Esophagus muscularis mucosa (tissue), 4 donors: ENCODE measurements around the gene WDR4. TPM values are rescaled to one million over a fixed set of nuclear protein-coding genes. Genes with fewer than 3 reads are reported as not detected.
"Not testable (repeated sequence)": the region's sequence is repeated elsewhere in the genome, so short reads cannot be mapped to it uniquely, and the experiment has no call there.

Experiments
- DNase-seq: peaks from one replicate; pipeline ENCODE4 v3.0.0-alpha.2; 2017; ENCODE audit errors: extremely low spot score
- H3K27ac ChIP-seq, 4 donors: fragments of 200-600 bp; sonication (generic); replicated peaks in 1 of 4; 1 replicate in 3 of 4; 2 replicates in 1 of 4; pipeline ENCODE4 v1.5.1; 2016 to 2019; ENCODE audit warnings: mild to moderate bottlenecking in 1 of 4
- H3K27me3 ChIP-seq, 4 donors: fragments of 200-600 bp; sonication (generic); one replicate each; pipeline versions ENCODE4 v1.5.1 to v1.6.0; 2016 to 2019
- H3K36me3 ChIP-seq, 4 donors: fragments of 200-600 bp; sonication (generic); one replicate each; pipeline ENCODE4 v1.5.1; 2016 to 2019
- H3K4me1 ChIP-seq, 4 donors: fragments of 200-600 bp; sonication (generic); one replicate each; pipeline ENCODE4 v1.5.1; 2016 to 2019
- H3K4me3 ChIP-seq, 4 donors: fragments of 200-600 bp; sonication (generic); 1 replicate in 2 of 4; 2 replicates in 2 of 4; pipeline ENCODE4 v1.5.1; 2016 to 2019; ENCODE audit warnings: mild to moderate bottlenecking in 4 of 4, moderate library complexity in 1 of 4
- H3K9me3 ChIP-seq, 4 donors: fragments of 200-600 bp; sonication (generic); 1 replicate in 3 of 4; 2 replicates in 1 of 4; pipeline ENCODE4 v1.5.1; 2016 to 2019
- CTCF ChIP-seq, 3 experiments: fragments of 200-600 bp in 2 of 3; fragments of 450-650 bp in 1 of 3; sonication (generic) in 2 of 3; IDR thresholded peaks; one replicate each; pipeline ENCODE4 v1.5.1; 2017 to 2019; ENCODE audit warnings: antibody characterized with exemption in 3 of 3, mild to moderate bottlenecking in 2 of 3, moderate library complexity in 1 of 3
- EP300 ChIP-seq: sonication (generic); formaldehyde crosslinking; IDR thresholded peaks from one replicate; pipeline ENCODE4 v1.6.1; 2017; ENCODE audit warnings: antibody characterized with exemption
- POLR2A ChIP-seq: fragments of 450-650 bp; IDR thresholded peaks from one replicate; pipeline ENCODE4 v1.6.1; 2017; ENCODE audit warnings: antibody characterized with exemption, moderate library complexity, mild to moderate bottlenecking, low read depth
- POLR2AphosphoS5 ChIP-seq, 2 donors: sonication (generic); formaldehyde crosslinking; IDR thresholded peaks; one replicate each; pipeline ENCODE4 v1.6.1; 2017; ENCODE audit warnings: antibody characterized with exemption in 2 of 2
- WGBS: methylation state at CpG from one replicate; pipeline ENCODE4 v1.1.5; 2018; 5-methylcytosine and 5-hydroxymethylcytosine counted together
- intact Hi-C: fragments of 100-400 bp; cut with DNase I; formaldehyde crosslinking; loops from one replicate; pipeline ENCODE4 v1.15.1; 2023
- total RNA-seq, 4 donors: library from RNA; depleted of rRNA; stranded (reverse); fragments of >200 nt; gene quantifications; one replicate each; pipeline versions ENCODE4 v1.1.0 to v1.2.1, GENCODE V29; 2016

The WDR4 gene
- 10 to 100 TPM in 1 of 4 donors, 1 to 10 TPM in 3; 5.8 to 10.1 (median 7.0) TPM for total RNA-seq

GRCh38 chr21:42878993-42879787 is at the start of gene WDR4:
Gene WDR4, minus strand, starts transcription at chr21:42879539. Its CDS starts 44 bp downstream, at chr21:42879495.
- 0% methylated on average over 9 of the region's 80 CpGs for WGBS
- Histone ChIP-seq H3K27ac (peak within 1 kb of the TSS; percentile 74 to 98 (median 88)), H3K4me1 (peaks cover 11 to 25% (median 22%) of the 10 kb centered on the region in 4 donors), H3K4me3 (peak within 1 kb of the TSS; percentile 73 to 98 (median 92)), H3K9me3 (no peaks in the 10 kb centered on the region), H3K27me3 (no peaks in the 10 kb centered on the region), H3K36me3 (peaks cover 0 to 24% (median 18%) of the 10 kb centered on the region in 4 donors)
- TF ChIP-seq CTCF (IDR thresholded peaks at IDR 0.05): peak in 1 of 3 experiments; percentile 23
- no peak for TF ChIP-seq EP300
- TF ChIP-seq POLR2A: peak; percentile 13
- peak; percentile 97 to 99 for TF ChIP-seq POLR2AphosphoS5 (IDR thresholded peaks at IDR 0.05)
- peak; percentile 99 for DNase-seq
- intact Hi-C loops: no loop called here

- not testable (repeated sequence) for DNase-seq, H3K27ac ChIP-seq, H3K4me3 ChIP-seq, H3K9me3 ChIP-seq, H3K27me3 ChIP-seq, H3K36me3 ChIP-seq
- whole genome bisulfite sequencing: 90% methylated on average over 21 of the region's 23 CpGs
- intact Hi-C loops: loop anchor here (10.0 kb wide), 1 partner anchor 47 kb away; the partner anchor contains the start of gene PKNOX1
- peaks cover 4 to 14% (median 11%) of the 10 kb centered on the region in 4 donors for H3K4me1 ChIP-seq
These were observed 48.3 kb upstream of the WDR4 start for GRCh38 chr21:42927474-42928200.

- Histone ChIP-seq H3K4me3 (no peak within 1 kb of the TSS), H3K9me3 (no peaks in the 10 kb centered on the region), H3K27me3 (no peaks in the 10 kb centered on the region), H3K27ac (no peak within 1 kb of the TSS), H3K36me3 (no peaks in the 10 kb centered on the region), H3K4me1 (peaks cover 4 to 14% (median 11%) of the 10 kb centered on the region in 4 donors)
- intact Hi-C loops: loop anchor here (10.0 kb wide), 1 partner anchor 49 kb away; the partner anchor contains the start of gene PKNOX1
- 91% methylated on average over 29 of the region's 29 CpGs for WGBS
- no peak for DNase-seq
- no peak for TF ChIP-seq EP300
- TF ChIP-seq POLR2A: no peak
- no peak for TF ChIP-seq CTCF (IDR thresholded peaks at IDR 0.05)
- TF ChIP-seq POLR2AphosphoS5 (IDR thresholded peaks at IDR 0.05): no peak
These were observed 46.0 kb upstream of the WDR4 start, which contains the start of gene ERVH48-1 for GRCh38 chr21:42925114-42925926. Gene ERVH48-1, minus strand, starts transcription at chr21:42925630. Its CDS starts 6,624 bp downstream, at chr21:42919006.

GRCh38 chr21:42924433-42924751 is 45.1 kb upstream of the WDR4 start:
- H3K9me3 ChIP-seq: no peaks in the 10 kb centered on the region
- no peaks in the 10 kb centered on the region for H3K36me3 ChIP-seq
- TF ChIP-seq POLR2AphosphoS5 (IDR thresholded peaks at IDR 0.05): no peak
- no peak for TF ChIP-seq POLR2A
- TF ChIP-seq EP300: no peak
- TF ChIP-seq CTCF (IDR thresholded peaks at IDR 0.05): no peak
- intact Hi-C loops: loop anchor here (10.0 kb wide), 1 partner anchor 50 kb away; the partner anchor contains the start of gene PKNOX1
- peak overlapping the region in 1 of 4 donors; percentile 24 for H3K4me3 ChIP-seq
- WGBS: 91% methylated on average over 6 of the region's 6 CpGs
- DNase-seq: no peak
- peaks cover 4 to 14% (median 11%) of the 10 kb centered on the region in 4 donors for H3K4me1 ChIP-seq
- no peak overlapping the region for H3K27ac ChIP-seq
- H3K27me3 ChIP-seq: no peaks in the 10 kb centered on the region
